ENCODE measurements around the gene GHRHR.

Gene GHRHR

GRCh38 chr7:30929686-30930085, 34.1 kb upstream of the GHRHR start:
- no peak for DNase-seq

- no peak for DNase-seq
These were observed 33.1 kb upstream of the GHRHR start for GRCh38 chr7:30930621-30931020.

- DNase-seq, result no peak
These were observed 32.4 kb upstream of the GHRHR start for GRCh38 chr7:30931161-30931928.

DNA sequence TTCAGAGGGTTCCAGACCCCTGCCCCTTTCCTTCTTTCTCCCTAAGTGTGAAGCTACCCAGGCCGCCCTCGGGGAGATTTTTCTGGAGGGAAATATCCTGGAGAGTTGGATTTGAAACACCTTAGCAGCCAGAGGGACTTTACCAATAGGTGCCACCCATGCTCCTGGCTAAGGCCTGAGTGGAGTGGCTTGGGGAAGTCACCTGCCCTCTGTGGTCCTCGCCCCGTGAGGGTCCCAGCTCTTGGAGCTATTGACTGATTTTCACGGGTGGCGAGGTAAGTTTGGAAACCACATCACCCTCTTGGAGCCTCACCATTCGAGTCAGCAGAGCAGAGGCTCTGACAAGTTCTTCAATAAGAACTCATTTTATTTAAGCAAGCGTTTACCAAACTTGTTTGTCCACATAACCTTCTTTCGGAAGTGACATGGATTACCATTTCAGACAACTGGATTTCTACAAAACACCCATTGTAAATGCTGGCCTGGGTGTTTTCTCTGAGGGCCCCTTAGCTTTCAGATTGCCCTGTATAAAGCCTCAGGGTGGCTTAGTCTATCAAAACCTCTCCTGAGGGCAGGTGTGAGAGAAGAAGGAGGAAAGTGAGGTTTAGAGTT, 31.7 kb upstream of the GHRHR start:
- no peak for DNase-seq

DNA sequence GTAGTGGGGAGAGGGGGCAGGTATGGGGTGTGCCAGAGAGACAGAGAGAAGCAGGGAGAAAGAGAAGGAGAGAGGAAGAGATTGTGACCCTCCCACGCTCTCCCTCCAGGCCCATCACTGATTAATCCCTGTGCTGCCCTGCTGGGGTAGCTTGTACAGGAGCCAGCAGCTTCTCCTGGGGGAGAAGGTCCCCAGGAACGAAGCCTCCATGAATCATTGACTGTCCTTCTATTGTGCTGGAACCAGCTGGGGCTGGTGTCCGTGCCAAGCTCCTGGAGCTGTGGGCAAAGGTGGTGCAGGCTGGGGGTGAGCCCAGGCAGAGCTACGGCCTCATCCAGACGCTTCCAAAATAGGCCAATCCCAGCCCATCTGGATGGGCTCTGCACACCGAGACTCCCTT, 31.2 kb upstream of the GHRHR start:
- no peak for DNase-seq

- no peak for DNase-seq
These were observed 30.4 kb upstream of the GHRHR start for GRCh38 chr7:30933124-30933974.

DNA sequence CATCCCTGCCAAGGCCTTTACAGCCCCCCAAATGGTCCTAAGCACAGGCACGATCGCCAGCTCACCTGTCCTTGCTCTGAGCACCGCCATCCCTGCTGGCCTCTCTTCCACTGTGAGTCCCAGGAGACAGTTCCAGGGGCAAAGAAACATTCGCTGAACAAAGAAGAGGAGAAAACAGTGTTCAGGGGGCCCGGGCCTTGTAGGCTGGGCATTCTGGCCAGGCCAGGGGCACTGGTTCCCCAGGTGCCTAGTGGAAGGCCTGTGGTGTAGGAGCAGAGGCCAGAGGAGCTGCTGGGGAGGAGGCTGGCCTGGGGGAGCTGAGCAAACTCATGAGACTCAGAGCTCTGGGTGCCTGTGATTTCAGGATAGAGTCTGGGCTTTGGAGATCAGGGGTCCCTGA, 29.5 kb upstream of the GHRHR start:
- DNase-seq, result no peak

GRCh38 chr7:30934732-30935568, 28.8 kb upstream of the GHRHR start:
- no peak for DNase-seq

- DNase-seq, result no peak
These were observed 28.2 kb upstream of the GHRHR start for GRCh38 chr7:30935569-30935877.

DNA sequence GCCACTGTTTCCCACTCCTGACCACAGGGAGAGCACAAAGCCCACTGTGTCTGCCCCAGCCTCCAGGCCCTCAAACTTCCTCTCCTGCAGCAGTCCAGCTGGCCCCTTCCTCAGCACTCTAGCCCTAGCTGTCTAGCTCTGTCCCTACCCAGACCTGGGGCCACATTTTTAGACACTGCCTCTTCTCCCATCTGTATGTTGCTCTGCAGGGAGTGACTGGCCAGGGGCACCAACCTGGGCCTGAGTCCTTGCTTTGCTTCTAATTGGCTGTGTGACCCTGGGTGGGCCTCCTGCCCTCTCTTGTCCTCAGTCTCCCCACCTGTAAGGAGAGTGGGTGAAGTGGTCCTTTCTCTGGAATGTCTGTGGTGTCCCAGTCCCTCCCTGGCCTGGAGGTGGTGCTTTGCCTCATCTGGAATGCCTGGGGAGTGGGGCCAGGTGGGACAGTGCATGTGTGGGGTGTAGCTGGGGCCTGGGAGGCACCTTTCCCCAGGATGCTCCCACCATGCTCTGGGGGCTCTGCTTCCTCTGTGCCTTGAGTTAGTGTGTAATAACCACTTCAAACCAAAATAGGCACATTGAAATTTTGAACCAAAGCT, 27.0 kb upstream of the GHRHR start:
- no peak for DNase-seq

- DNase-seq, result no peak
These were observed 26.3 kb upstream of the GHRHR start for GRCh38 chr7:30937416-30937815.

- peak; percentile 41 for DNase-seq
These were observed 25.1 kb upstream of the GHRHR start for GRCh38 chr7:30938435-30939316.

- DNase-seq, result no peak
These were observed 22.0 kb upstream of the GHRHR start for GRCh38 chr7:30941582-30942323.

- DNase-seq, result no peak
These were observed 13.6 kb upstream of the GHRHR start for GRCh38 chr7:30950197-30950596.

DNA sequence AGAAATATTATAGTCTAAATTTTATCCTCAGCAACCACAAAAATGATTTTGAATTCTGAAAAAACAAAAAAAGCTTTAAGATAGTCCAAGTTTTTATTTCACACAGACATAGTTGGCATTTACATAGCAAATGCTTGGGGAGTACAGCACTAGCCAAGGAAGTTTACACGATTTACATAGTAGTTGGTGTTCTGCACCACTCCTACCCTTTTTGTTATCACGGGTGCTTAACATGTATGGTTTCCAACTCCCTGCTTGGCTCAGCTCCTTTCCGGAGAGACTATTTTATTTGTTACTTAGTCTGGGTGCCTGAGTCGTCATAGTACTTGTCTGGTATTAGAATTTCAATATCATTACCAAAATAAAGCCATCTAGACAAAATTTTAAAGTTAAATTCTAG, 8.8 kb upstream of the GHRHR start:
- DNase-seq, result no peak

DNA sequence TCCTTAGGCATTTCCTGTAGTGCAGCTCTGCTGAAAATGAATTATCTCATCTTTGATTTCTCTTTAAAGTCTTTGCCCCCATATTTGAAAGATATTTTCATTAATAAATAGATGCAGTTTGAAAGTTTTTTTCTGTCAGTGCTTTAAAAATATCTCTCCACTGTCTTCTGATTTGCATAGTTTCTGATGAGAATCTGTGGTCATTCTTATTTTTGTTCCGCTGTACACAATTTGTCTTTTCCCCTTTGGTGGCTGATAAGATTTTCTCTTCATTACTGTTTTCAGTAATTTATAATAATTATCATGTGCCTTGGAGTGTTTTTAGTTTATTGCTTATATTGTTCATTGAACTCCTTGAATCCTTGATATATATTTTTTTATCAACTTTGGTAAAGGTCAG, 7.0 kb upstream of the GHRHR start:
- DNase-seq, result no peak

DNA sequence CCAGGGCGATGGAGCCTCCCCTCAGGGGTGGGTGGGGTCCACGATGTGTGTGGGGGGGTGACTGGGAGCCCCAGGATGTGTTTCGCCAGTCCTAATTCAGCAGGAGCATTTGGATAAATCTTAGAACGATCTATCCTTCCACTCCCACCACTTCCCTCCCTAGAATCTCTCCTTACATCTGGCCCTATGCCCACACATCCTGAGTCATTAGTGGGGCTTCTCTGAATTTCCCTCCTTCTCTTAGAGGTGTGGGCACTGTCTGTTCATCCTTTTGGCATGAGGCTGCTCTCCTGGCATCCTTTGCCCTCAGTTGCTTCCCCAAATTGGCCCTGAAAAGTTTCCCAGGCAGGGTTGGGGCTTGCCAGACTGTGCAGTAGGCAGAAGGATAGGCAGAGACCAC, 1.6 kb downstream of the GHRHR start:
- no peak for DNase-seq

DNA sequence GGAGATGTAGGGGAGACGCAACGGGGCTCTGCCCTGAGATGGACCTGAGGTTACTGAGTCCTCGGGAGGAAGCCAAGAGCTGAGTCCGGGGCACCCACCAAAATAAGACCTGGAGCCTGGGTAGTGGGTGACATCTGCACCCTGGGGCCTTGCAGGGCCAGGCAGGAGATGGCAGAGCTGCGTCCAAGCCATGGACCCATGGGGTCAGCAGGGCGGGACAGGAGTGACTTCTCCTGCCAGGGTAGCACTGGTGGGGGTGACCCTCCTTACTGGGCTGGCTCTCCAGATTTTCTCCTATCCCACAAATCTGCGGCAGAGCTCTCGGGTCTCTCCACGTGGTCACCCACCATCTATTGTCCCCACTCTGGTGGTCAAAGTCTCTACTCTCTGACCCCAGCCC, 2.1 kb downstream of the GHRHR start:
- no peak for DNase-seq

DNA sequence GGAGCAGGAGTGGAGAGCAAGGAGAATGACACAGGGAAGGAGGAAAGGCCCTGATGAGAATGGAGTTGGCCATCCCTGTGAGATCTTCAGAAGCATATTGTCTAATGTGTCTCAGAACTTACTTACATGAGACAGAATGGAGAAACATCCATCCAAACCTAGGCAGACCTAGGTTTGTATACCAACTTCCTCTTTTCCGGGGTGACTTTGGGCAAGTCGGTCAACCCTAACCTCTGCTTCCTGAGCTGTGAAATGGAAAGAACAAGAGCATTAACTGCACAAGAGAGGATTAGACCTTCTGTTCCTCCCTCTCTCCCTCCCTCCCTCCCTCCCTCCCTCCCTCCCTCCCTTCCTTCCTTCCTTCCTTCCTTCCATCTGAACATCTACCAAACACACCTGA, 4.5 kb downstream of the GHRHR start:
- DNase-seq, result no peak

GRCh38 chr7:30968747-30969603, 5.2 kb downstream of the GHRHR start:
- no peak for DNase-seq
